ENCODE measurements around the gene SORBS2.

SORBS2 gene

DNA sequence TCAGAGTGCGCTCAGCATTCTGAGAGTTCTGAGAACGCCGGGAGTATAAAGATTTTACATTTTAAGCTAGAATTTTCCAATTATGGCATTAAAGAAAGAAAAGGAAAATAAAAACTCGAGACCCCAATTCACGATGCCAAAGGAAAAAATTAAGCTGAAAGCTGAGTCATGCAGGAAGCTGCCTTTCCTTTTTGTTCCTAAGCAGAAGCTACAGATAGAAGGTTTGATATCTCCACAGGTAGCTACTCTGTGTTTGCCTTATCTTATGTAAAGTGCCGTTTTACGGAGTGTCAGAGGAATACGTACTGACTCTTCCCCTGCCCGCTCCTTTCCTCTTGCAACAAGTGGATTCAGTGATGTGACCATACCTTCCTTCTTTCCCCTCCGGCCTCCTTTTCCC is 10.8 kb upstream of the SORBS2 start:
- no peak for TF ChIP-seq CTCF (IDR thresholded peaks at IDR 0.05; ENCODE audit: insufficient read depth, missing control alignments)
- no peak for FAIRE-seq
- no peak for DNase-seq (ENCODE audit: insufficient read length, low spot score)

DNA sequence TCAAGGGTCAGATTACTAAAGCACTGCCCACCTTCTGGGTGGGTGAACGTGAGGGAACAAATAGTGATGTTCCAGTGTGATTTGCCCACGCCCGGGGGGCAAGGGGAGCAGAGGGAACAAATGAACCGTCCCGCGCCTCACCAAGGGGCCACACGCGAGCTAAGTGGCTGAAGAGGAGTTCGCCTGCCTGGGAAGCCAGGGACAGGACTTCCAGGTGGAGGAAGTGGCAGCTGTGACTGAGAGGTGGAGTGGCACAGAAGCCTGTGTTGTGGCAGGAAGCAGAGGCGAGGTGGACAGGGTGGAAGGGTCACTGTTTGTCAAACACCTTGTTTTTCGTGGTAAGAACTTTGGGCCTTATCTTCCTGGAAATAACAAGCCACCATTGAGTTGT is 9.0 kb upstream of the SORBS2 start:
- TF ChIP-seq CTCF (IDR thresholded peaks at IDR 0.05; ENCODE audit: insufficient read depth, missing control alignments): no peak
- DNase-seq (ENCODE audit: insufficient read length, low spot score): no peak
- FAIRE-seq: no peak

DNA sequence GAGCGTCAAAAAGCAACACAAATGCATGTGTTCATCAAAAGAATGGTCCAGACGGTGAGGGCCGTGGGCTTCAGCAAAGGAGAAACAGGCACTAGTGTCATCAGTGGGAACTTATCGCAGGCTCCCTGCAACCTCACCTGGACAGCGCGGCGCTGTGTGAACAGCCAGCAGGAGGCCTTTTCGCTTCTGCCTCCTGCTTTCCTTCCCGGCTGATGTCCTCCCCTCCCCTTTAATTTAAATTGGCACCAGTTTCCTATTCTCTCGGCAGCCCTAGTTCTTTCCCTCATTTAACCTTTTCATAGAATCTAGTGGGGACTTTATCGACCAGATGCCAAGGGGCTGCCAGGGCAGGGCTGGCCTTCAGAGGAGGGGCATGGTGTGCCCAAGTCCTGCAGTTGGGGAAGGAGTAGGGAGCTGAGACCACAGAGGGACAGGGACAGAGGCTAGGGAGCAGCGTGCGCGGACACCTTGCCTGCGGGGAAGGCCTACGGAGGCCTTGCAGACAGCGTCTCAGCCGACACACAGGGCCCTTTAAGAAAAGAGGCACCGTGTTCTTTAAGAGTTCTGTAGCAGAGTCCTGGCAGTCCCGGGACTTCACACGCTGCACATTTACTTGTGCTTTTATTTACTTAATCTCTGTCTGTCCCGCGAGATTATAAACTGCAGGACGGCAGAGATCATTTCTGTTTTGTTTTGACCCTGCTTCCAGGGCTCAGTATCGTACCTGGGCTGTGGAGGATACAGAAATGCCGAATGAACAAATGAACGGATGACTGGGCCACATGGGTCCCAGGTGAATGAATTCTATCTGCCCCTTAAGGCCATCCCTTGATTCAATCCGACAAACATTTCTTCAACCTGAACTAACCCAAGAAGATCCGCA is 8.4 kb upstream of the SORBS2 start:
- no peak for TF ChIP-seq CTCF (IDR thresholded peaks at IDR 0.05; ENCODE audit: insufficient read depth, missing control alignments)
- FAIRE-seq (no peak), DNase-seq (ENCODE audit: insufficient read length, low spot score) (no peak)

DNA sequence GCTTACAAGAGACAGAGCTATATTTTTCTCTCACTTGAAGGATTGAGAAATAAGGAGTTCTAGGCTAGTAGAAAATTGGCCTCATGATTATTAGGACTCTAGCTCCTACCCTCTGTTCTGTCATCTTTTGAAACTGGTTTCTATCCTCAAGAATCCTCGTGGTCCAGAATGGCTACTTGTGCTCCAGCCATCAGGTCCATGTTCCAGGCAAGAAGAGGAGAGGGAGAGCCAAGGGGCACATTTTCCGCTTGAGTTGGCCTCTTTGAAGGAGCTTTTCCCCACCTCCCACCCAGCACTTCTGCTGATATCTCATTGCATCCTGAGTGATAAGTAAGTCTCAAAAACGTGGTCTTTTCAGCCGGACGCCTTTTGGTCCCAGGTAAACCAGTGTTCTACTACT is 7.2 kb upstream of the SORBS2 start:
- TF ChIP-seq CTCF (IDR thresholded peaks at IDR 0.05; ENCODE audit: insufficient read depth, missing control alignments): no peak
- DNase-seq (ENCODE audit: insufficient read length, low spot score): no peak
- no peak for FAIRE-seq

DNA sequence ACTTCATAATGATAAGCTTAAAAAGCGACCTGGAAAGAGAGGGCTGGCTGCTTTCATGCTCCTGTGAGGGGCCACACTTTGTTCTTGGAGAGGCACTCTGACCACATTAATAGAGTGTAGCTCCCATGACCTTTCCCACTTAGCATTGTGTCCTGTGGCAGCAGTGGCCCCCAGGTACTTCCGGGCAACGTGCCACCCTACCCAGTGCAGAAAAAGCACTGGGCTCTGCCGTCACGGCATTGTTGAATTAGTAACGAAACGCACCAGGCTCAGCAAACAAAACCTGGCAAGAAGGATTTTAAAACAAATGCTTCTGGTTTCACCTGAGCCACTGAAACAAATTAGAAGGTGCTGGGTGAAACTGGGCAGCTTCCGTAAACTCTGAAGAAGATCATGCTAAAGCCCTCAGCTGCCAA is 5.4 kb upstream of the SORBS2 start:
- FAIRE-seq: no peak
- TF ChIP-seq CTCF (IDR thresholded peaks at IDR 0.05; ENCODE audit: insufficient read depth, missing control alignments): no peak
- DNase-seq (ENCODE audit: insufficient read length, low spot score): no peak

GRCh38 chr4:185813133-185813532 is 1.1 kb upstream of the SORBS2 start:
- FAIRE-seq: no peak
- no peak for DNase-seq (ENCODE audit: insufficient read length, low spot score)
- no peak for TF ChIP-seq CTCF (IDR thresholded peaks at IDR 0.05; ENCODE audit: insufficient read depth, missing control alignments)

- TF ChIP-seq CTCF (IDR thresholded peaks at IDR 0.05; ENCODE audit: insufficient read depth, missing control alignments): no peak
- no peak for DNase-seq (ENCODE audit: insufficient read length, low spot score)
- no peak for FAIRE-seq
Measured at GRCh38 chr4:185810746-185811508, 1.1 kb downstream of the SORBS2 start.

Measured in D721Med (cell line).